ENCODE measurements around the gene MCOLN1. TPM values are rescaled to one million over a fixed set of nuclear protein-coding genes. Genes with fewer than 3 reads are reported as not detected.

MCOLN1 gene
- polyA plus RNA-seq (ENCODE audit: low read depth in 6 of 6) = 1 to 10 TPM; 5.0 to 8.9 (median 6.7) TPM

- peak within 1 kb of the TSS; percentile 81 to 94 (median 89) for H3K4me3 Mint-ChIP-seq
- no peaks in the 10 kb centered on the region for H3K9me3 Mint-ChIP-seq
- H3K27me3 Mint-ChIP-seq = no peaks in the 10 kb centered on the region
Observed at GRCh38 chr19:7522072-7522922, at the start of gene MCOLN1. MCOLN1 (plus strand) TSS chr19:7522624; CDS start chr19:7522751, 127 bp downstream.

GRCh38 chr19:7475665-7476064, 46.8 kb upstream of the MCOLN1 start:
- ATAC-seq (ENCODE audit: low read depth in 2 of 2) = no peak
- peak overlapping the region in 2 of 8 donors; percentile 21 to 25 for H3K4me3 Mint-ChIP-seq

More at GRCh38 chr19:7522072-7522922, at the start of gene MCOLN1:
- no peaks in the 10 kb centered on the region for H3K36me3 Mint-ChIP-seq
- H3K27ac Mint-ChIP-seq = peak within 1 kb of the TSS; percentile 14 to 97 (median 84)
- peak; percentile 89 to 92 for ATAC-seq (ENCODE audit: low read depth in 2 of 2)
- DNase-seq = peak; percentile 98
- peaks cover 14 to 28% (median 24%) of the 10 kb centered on the region in 3 donors for H3K4me1 Mint-ChIP-seq

GRCh38 chr19:7476241-7476640, 46.2 kb upstream of the MCOLN1 start:
- peak overlapping the region in 1 of 8 donors; percentile 21 for H3K4me3 Mint-ChIP-seq
- no peaks in the 10 kb centered on the region for H3K9me3 Mint-ChIP-seq
- peaks cover 5 to 37% (median 22%) of the 10 kb centered on the region in 3 donors for H3K4me1 Mint-ChIP-seq
- H3K36me3 Mint-ChIP-seq = no peaks in the 10 kb centered on the region
- H3K27ac Mint-ChIP-seq = peak overlapping the region in 4 of 6 donors; percentile 42 to 74 (median 64)
- no peak for ATAC-seq (ENCODE audit: low read depth in 2 of 2)
- no peak for DNase-seq
- H3K27me3 Mint-ChIP-seq = no peaks in the 10 kb centered on the region

More at GRCh38 chr19:7475665-7476064, 46.8 kb upstream of the MCOLN1 start:
- Mint-ChIP-seq H3K27ac (peak overlapping the region in 3 of 6 donors; percentile 42 to 74 (median 63)), H3K9me3 (no peaks in the 10 kb centered on the region), H3K4me1 (peaks cover 5 to 37% (median 22%) of the 10 kb centered on the region in 3 donors), H3K27me3 (no peaks in the 10 kb centered on the region), H3K36me3 (no peaks in the 10 kb centered on the region)
- no peak for DNase-seq

- Mint-ChIP-seq H3K27me3 (no peaks in the 10 kb centered on the region), H3K4me3 (peak overlapping the region in 1 of 8 donors; percentile 59), H3K9me3 (no peaks in the 10 kb centered on the region), H3K36me3 (no peaks in the 10 kb centered on the region), H3K27ac (peak overlapping the region in 4 of 6 donors; percentile 26 to 74 (median 66)), H3K4me1 (peaks cover 5 to 37% (median 18%) of the 10 kb centered on the region in 3 donors)
- ATAC-seq (ENCODE audit: low read depth in 2 of 2) = no peak
- no peak for DNase-seq
Observed at GRCh38 chr19:7476777-7477494, 45.5 kb upstream of the MCOLN1 start.

GRCh38 chr19:7477758-7478157, 44.7 kb upstream of the MCOLN1 start:
- peaks cover 5 to 32% (median 11%) of the 10 kb centered on the region in 3 donors for H3K4me1 Mint-ChIP-seq
- peak overlapping the region in 3 of 6 donors; percentile 66 to 74 (median 71) for H3K27ac Mint-ChIP-seq
- H3K4me3 Mint-ChIP-seq = peak overlapping the region in 3 of 8 donors; percentile 12 to 66 (median 15)
- DNase-seq (no peak), ATAC-seq (ENCODE audit: low read depth in 2 of 2) (no peak)
- H3K27me3 Mint-ChIP-seq = no peaks in the 10 kb centered on the region
- H3K9me3 Mint-ChIP-seq = no peaks in the 10 kb centered on the region
- H3K36me3 Mint-ChIP-seq = no peaks in the 10 kb centered on the region

- Mint-ChIP-seq H3K27me3 (no peaks in the 10 kb centered on the region), H3K9me3 (peaks cover 0 to 2% (median 0%) of the 10 kb centered on the region in 7 donors), H3K27ac (peak overlapping the region in 5 of 6 donors; percentile 47 to 80 (median 71)), H3K36me3 (no peaks in the 10 kb centered on the region), H3K4me3 (peak overlapping the region in 2 of 8 donors; percentile 15 to 35), H3K4me1 (peaks cover 5 to 30% (median 9%) of the 10 kb centered on the region in 3 donors)
- ATAC-seq (ENCODE audit: low read depth in 2 of 2) = no peak
- no peak for DNase-seq
Observed at GRCh38 chr19:7478173-7478842, 44.1 kb upstream of the MCOLN1 start.

- peaks cover 8 to 27% (median 9%) of the 10 kb centered on the region in 3 donors for H3K4me1 Mint-ChIP-seq
- H3K4me3 Mint-ChIP-seq = peak overlapping the region in 1 of 8 donors; percentile 9
- ATAC-seq (ENCODE audit: low read depth in 2 of 2) = no peak
- peak overlapping the region in 3 of 6 donors; percentile 36 to 47 (median 42) for H3K27ac Mint-ChIP-seq
- no peak for DNase-seq
- no peaks in the 10 kb centered on the region for H3K36me3 Mint-ChIP-seq
- H3K27me3 Mint-ChIP-seq = no peaks in the 10 kb centered on the region
- peaks cover 0 to 2% (median 0%) of the 10 kb centered on the region in 7 donors for H3K9me3 Mint-ChIP-seq
Observed at GRCh38 chr19:7478843-7479227, 43.6 kb upstream of the MCOLN1 start.

GRCh38 chr19:7480222-7480969, 42.0 kb upstream of the MCOLN1 start:
- no peak for ATAC-seq (ENCODE audit: low read depth in 2 of 2)
- no peak for DNase-seq
- H3K27me3 Mint-ChIP-seq = no peaks in the 10 kb centered on the region
- H3K4me3 Mint-ChIP-seq = peak overlapping the region in 2 of 8 donors; percentile 12 to 70
- no peaks in the 10 kb centered on the region for H3K36me3 Mint-ChIP-seq
- peak overlapping the region; percentile 20 to 70 (median 48) for H3K27ac Mint-ChIP-seq
- H3K4me1 Mint-ChIP-seq = peaks cover 8 to 26% (median 13%) of the 10 kb centered on the region in 3 donors
- H3K9me3 Mint-ChIP-seq = peaks cover 0 to 2% (median 0%) of the 10 kb centered on the region in 7 donors

- no peaks in the 10 kb centered on the region for H3K36me3 Mint-ChIP-seq
- H3K27me3 Mint-ChIP-seq = no peaks in the 10 kb centered on the region
- peaks cover 8 to 25% (median 13%) of the 10 kb centered on the region in 3 donors for H3K4me1 Mint-ChIP-seq
- ATAC-seq (ENCODE audit: low read depth in 2 of 2) (no peak), DNase-seq (no peak)
- peak overlapping the region in 4 of 6 donors; percentile 22 to 81 (median 61) for H3K27ac Mint-ChIP-seq
- peaks cover 0 to 2% (median 0%) of the 10 kb centered on the region in 7 donors for H3K9me3 Mint-ChIP-seq
- H3K4me3 Mint-ChIP-seq = peak overlapping the region in 1 of 8 donors; percentile 12
Observed at GRCh38 chr19:7480970-7481255, 41.5 kb upstream of the MCOLN1 start.

GRCh38 chr19:7482584-7483439, 39.6 kb upstream of the MCOLN1 start:
- Mint-ChIP-seq H3K27ac (peak overlapping the region in 5 of 6 donors; percentile 77 to 96 (median 82)), H3K36me3 (no peaks in the 10 kb centered on the region), H3K4me3 (peak overlapping the region in 5 of 8 donors; percentile 47 to 80 (median 66)), H3K27me3 (no peaks in the 10 kb centered on the region), H3K4me1 (peaks cover 8 to 14% (median 13%) of the 10 kb centered on the region in 3 donors), H3K9me3 (peaks cover 0 to 2% (median 0%) of the 10 kb centered on the region in 7 donors)
- ATAC-seq (ENCODE audit: low read depth in 2 of 2) = peak; percentile 8 to 23
- DNase-seq = no peak

- peak overlapping the region in 3 of 8 donors; percentile 47 to 80 (median 67) for H3K4me3 Mint-ChIP-seq
- peaks cover 8 to 14% (median 13%) of the 10 kb centered on the region in 3 donors for H3K4me1 Mint-ChIP-seq
- H3K27ac Mint-ChIP-seq = peak overlapping the region in 4 of 6 donors; percentile 51 to 96 (median 84)
- no peak for DNase-seq
- ATAC-seq (ENCODE audit: low read depth in 2 of 2) = no peak
- peaks cover 0 to 2% (median 0%) of the 10 kb centered on the region in 7 donors for H3K9me3 Mint-ChIP-seq
- no peaks in the 10 kb centered on the region for H3K36me3 Mint-ChIP-seq
- no peaks in the 10 kb centered on the region for H3K27me3 Mint-ChIP-seq
Observed at GRCh38 chr19:7483720-7484201, 38.7 kb upstream of the MCOLN1 start.

Data from naive B cell (primary cell).